HUES6 (cell line): ENCODE results near the gene HTR1D.
"Not testable (repeated sequence)": the region's sequence is repeated elsewhere in the genome, so short reads cannot be mapped to it uniquely, and the experiment has no call there.

ENCODE experiments used
- H3K27ac ChIP-seq: 2 replicates; pipeline ENCODE4 v1.7.0; 2013; ENCODE audit warnings: low read depth, mild to moderate bottlenecking, low read length, inconsistent platforms
- H3K27me3 ChIP-seq: 2 replicates; pipeline ENCODE4 v1.6.1; 2013; ENCODE audit warnings: low read length; ENCODE audit not compliant: control insufficient read depth, insufficient read depth
- H3K36me3 ChIP-seq: 2 replicates; pipeline ENCODE4 v1.6.1; 2013; ENCODE audit warnings: low read length; ENCODE audit not compliant: control insufficient read depth, insufficient read depth
- H3K4me1 ChIP-seq: 2 replicates; pipeline ENCODE4 v1.6.1; 2013; ENCODE audit warnings: low read length; ENCODE audit not compliant: control insufficient read depth, insufficient read depth
- H3K4me3 ChIP-seq: 2 replicates; pipeline ENCODE4 v1.5.1; 2013; ENCODE audit warnings: low read depth, low read length
- H3K9ac ChIP-seq: one replicate; pipeline ENCODE4 v1.6.1; 2013; ENCODE audit warnings: mild to moderate bottlenecking, low read length
- H3K9me3 ChIP-seq: 2 replicates; pipeline ENCODE4 v1.6.1; 2013; ENCODE audit warnings: low read depth, low read length; ENCODE audit not compliant: control insufficient read depth, insufficient read depth

Gene HTR1D

DNA sequence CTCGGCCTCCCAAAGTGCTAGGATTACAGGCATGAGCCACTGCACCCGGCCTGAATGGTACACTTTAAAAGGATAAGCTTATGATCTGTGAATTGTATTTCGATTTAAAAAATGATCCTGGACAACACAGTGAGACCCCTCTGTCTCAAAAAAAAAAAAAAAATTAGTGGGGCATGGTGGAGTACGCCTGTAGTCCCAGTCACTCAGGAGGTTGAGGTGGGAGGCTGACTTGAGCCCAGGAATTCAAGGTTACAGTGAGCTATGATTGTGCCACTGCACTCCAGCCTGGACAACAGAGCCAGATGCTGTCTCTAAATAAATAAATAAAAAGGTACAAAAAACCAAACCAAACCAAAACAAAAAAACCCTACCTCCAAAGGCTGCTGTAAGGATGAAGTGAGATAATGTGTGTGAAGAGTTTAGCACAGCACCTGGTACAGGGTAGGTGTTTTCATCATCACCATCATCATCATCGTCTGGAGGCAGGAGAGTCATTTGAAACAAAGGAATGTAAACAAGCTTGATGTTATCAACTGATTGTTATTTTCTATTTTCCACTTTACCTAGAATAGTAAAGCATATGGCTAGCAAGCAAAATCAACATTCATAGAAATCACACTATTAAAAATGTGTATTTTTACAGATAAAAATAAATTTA, 22.5 kb upstream of the HTR1D start:
- H3K27ac ChIP-seq, result no peak overlapping the region
- peaks cover 5% of the 10 kb centered on the region; the same call in 1 of the 2 replicates for H3K4me1 ChIP-seq
- no peak overlapping the region for H3K9ac ChIP-seq
- H3K36me3 ChIP-seq, result no peaks in the 10 kb centered on the region
- no peaks in the 10 kb centered on the region for H3K9me3 ChIP-seq
- no peaks in the 10 kb centered on the region for H3K27me3 ChIP-seq
- H3K4me3 ChIP-seq, result no peak overlapping the region

GRCh38 chr1:23238565-23238964, 21.3 kb upstream of the HTR1D start:
- no peaks in the 10 kb centered on the region for H3K9me3 ChIP-seq
- no peaks in the 10 kb centered on the region for H3K27me3 ChIP-seq
- H3K36me3 ChIP-seq, result no peaks in the 10 kb centered on the region
- H3K4me3 ChIP-seq, result no peak overlapping the region
- H3K27ac ChIP-seq, result no peak overlapping the region
- no peak overlapping the region for H3K9ac ChIP-seq
- H3K4me1 ChIP-seq, result peaks cover 2% of the 10 kb centered on the region; the same call in 1 of the 2 replicates

DNA sequence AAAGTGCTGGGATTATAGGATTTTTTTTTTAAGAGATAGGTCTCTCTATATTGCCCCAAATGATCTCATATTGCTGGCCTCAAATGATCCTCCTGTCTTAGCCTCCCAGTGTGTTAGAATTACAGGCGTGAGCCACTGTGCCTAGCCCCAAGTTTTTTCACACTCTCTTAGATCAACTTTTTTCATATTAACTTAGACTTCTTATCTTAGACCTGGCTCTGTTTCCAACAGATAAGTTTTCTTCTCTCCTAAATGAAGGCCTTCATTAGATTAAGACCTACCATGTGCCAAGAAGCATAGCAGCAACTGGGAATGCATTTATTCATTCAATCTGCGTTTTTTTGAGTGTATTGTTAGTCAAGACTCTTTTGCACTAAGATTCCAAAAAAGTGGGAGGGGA, 20.2 kb upstream of the HTR1D start:
- Histone ChIP-seq H3K9me3 (no peaks in the 10 kb centered on the region), H3K36me3 (no peaks in the 10 kb centered on the region), H3K4me1 (no peaks in the 10 kb centered on the region), H3K9ac (no peak overlapping the region), H3K27me3 (no peaks in the 10 kb centered on the region), H3K27ac (no peak overlapping the region), H3K4me3 (no peak overlapping the region)

DNA sequence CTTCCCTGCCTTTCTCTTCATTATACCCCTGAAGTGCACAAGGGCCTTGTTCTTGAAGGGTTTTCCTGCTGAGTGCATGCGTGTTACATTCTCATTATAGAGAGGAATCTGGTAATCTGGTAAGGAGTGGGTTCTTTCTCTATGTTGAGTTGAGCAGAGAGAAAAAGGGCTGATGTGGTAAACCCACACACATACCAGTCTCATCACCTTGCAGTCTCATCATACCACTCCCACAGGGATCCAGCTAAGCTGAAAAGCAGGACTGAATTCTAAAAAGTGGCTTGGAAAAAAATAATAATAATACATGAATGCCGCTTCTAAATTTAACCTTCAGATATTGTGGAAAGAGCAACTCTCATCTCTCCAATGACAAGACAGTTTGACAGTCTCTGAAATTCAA, 10.5 kb upstream of the HTR1D start:
- Histone ChIP-seq H3K36me3 (no peaks in the 10 kb centered on the region), H3K27me3 (no peaks in the 10 kb centered on the region), H3K9me3 (no peaks in the 10 kb centered on the region), H3K4me1 (peaks cover 7% of the 10 kb centered on the region), H3K27ac (no peak overlapping the region), H3K9ac (no peak overlapping the region), H3K4me3 (no peak overlapping the region)

DNA sequence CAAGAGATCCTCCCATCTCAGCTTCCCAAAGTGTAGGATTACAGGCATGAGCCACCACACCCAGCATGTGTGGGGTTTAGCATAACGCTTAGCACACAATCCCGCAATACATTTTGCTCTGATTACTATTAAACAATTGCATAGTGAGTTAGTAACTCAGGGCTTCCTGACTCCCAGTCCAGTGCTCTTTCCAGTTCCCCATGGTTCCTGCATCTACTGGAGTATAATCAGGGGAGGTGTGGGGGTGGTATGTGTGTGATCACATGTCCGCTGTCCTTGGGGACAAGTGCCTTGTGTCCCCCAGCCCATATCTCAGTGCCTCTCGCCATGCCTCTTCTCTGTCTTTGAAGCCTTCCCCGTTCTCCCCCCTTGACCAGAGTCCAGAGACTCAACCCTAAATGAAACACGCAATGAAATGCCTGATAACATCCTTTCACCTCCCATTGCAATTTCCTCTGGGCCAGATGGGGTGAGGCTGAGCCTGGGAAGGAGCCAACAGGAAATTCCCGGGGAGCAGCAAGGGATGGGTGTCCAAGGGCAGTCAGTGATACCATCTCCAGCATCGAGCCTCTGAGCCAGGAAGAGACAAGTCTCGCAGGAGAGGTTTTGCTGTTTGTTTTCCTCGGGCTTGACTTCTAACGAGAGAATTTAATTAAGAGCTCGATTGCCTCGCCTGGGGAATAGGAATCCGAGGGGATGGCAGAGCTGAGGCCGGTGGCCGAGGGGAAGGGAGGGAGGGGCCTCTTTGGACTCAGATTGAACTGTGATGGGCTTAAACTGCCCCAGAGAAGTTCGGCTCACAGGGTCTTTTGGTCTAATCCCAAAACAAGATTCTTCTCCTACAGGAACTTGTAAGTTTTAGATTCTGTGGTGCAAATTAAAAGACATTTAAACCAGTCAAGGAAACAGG, 7.7 kb upstream of the HTR1D start:
- Histone ChIP-seq H3K27me3 (peaks cover 6% of the 10 kb centered on the region; the same call in 1 of the 2 replicates), H3K9me3 (no peaks in the 10 kb centered on the region), H3K36me3 (no peaks in the 10 kb centered on the region), H3K27ac (no peak overlapping the region), H3K4me1 (peaks cover 7% of the 10 kb centered on the region), H3K4me3 (no peak overlapping the region), H3K9ac (no peak overlapping the region)

DNA sequence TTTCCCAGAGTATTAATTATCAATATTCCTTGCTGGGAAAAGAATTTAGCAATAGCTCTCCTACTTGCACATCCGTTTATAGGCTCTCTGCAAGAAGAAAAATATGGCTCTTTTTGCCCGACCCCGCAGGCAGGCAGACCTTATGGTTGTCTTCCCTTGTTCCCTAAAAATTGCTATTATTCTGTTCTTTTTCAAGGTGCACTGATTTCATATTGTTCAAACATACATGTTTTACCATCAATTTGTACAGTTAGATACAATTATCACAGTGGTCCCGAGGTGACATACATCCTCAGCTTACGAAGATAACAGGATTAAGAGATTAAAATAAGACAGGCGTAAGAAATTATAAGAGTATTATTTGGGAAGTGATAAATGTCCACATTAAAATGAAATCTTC, 6.7 kb upstream of the HTR1D start:
- not testable (repeated sequence) for H3K27ac ChIP-seq, H3K4me1 ChIP-seq, H3K9me3 ChIP-seq, H3K36me3 ChIP-seq, H3K9ac ChIP-seq, H3K4me3 ChIP-seq
- peaks cover 12% of the 10 kb centered on the region for H3K27me3 ChIP-seq

- H3K9ac ChIP-seq, H3K9me3 ChIP-seq, H3K27ac ChIP-seq, H3K4me1 ChIP-seq, H3K4me3 ChIP-seq, H3K36me3 ChIP-seq: not testable (repeated sequence)
- H3K27me3 ChIP-seq, result peaks cover 17% of the 10 kb centered on the region
These were observed 6.2 kb upstream of the HTR1D start for GRCh38 chr1:23223490-23223951.

DNA sequence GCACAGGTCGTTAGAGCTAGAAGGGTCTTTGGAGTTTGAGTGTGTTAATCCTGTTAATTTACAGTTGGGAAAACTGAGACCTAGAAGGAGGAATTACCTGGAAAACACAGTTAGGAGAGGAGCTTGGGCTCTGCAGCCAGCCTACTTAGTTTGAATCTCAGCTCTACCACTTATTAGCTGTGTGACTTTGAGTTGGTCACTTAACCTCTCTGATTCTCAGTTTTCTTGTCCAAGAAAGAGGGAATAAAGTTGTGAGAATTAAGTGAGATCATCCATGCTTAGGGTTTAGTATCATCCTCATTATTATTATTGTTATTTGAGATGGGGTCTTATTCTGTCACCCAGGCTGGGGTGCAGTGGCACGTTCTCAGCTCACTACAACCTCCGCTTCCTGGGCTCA, 5.4 kb upstream of the HTR1D start:
- Histone ChIP-seq H3K4me3 (no peak overlapping the region), H3K9me3 (no peaks in the 10 kb centered on the region), H3K9ac (no peak overlapping the region), H3K27ac (no peak overlapping the region), H3K27me3 (peaks cover 24% of the 10 kb centered on the region), H3K4me1 (peaks cover 7% of the 10 kb centered on the region), H3K36me3 (no peaks in the 10 kb centered on the region)

DNA sequence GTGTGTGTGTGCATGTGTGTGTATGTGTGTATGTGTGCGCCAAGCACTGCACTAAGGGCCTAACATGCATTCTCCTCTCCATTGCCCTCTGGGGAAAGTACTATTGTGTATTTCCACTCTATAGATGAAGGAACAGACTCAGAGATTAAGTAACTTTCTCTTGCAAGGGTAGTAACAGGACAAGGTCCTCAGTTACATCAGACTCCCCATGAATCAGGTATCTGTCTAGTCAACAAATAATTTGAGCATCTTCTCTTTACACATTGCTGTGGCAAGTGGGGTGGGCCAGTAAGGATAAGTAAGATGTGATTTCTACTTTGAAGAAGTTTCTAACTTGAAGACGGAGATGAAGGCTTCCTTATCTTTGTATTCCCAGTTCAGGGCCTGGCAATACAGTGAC, 5.0 kb upstream of the HTR1D start:
- Histone ChIP-seq H3K27me3 (peaks cover 28% of the 10 kb centered on the region), H3K4me3 (no peak overlapping the region), H3K9ac (no peak overlapping the region), H3K4me1 (peaks cover 7% of the 10 kb centered on the region), H3K9me3 (no peaks in the 10 kb centered on the region), H3K27ac (no peak overlapping the region), H3K36me3 (no peaks in the 10 kb centered on the region)

- H3K4me3 ChIP-seq, result no peak overlapping the region
- no peak overlapping the region for H3K9ac ChIP-seq
- H3K27me3 ChIP-seq, result peaks cover 40% of the 10 kb centered on the region
- no peaks in the 10 kb centered on the region for H3K36me3 ChIP-seq
- no peaks in the 10 kb centered on the region for H3K9me3 ChIP-seq
- H3K4me1 ChIP-seq, result peaks cover 11% of the 10 kb centered on the region
- no peak overlapping the region for H3K27ac ChIP-seq
These were observed 3.8 kb upstream of the HTR1D start for GRCh38 chr1:23221107-23221506.

GRCh38 chr1:23216771-23217420, 406 bp downstream of the HTR1D start:
- Histone ChIP-seq H3K4me1 (peaks cover 17% of the 10 kb centered on the region; the same call in 1 of the 2 replicates), H3K27ac (no peak overlapping the region), H3K4me3 (peak overlapping the region; percentile 67), H3K9me3 (no peaks in the 10 kb centered on the region), H3K9ac (peak overlapping the region; percentile 23), H3K27me3 (peaks cover 49% of the 10 kb centered on the region), H3K36me3 (no peaks in the 10 kb centered on the region; the same call in 1 of the 2 replicates)
